Measurements from ENCODE around the gene DRC1. TPM values are rescaled to one million over a fixed set of nuclear protein-coding genes. Genes with fewer than 3 reads are reported as not detected.
A peak's percentile ranks its signal among the peaks of the same experiment; 100 is the strongest.

Gene DRC1
- total RNA-seq, 3 donors from 2014 or later (not counting 1 experiment from before 2014, with no cell fraction given) = not detected

- no peak overlapping the region for H3K4me3 Mint-ChIP-seq
- DNase-seq (no peak), ATAC-seq (no peak)
- intact Hi-C loops (cut with micrococcal nuclease) = no loop called here
- H3K27me3 Mint-ChIP-seq (ENCODE audit: low read depth in 2 of 2) = peaks cover 3 to 7% of the 10 kb centered on the region in 2 donors
- no peaks in the 10 kb centered on the region for H3K4me1 Mint-ChIP-seq
- Histone ChIP-seq H3K9me3 (ENCODE audit: control insufficient read depth, insufficient read depth, low read length) (no peaks in the 10 kb centered on the region), H3K27me3 (ENCODE audit: control insufficient read depth, insufficient read depth, low read length) (no peaks in the 10 kb centered on the region), H3K36me3 (ENCODE audit: control insufficient read depth, insufficient read depth, low read length) (no peaks in the 10 kb centered on the region), H3K4me3 (ENCODE audit: low read length) (no peak overlapping the region), H3K4me1 (ENCODE audit: control insufficient read depth, insufficient read depth, low read length) (no peaks in the 10 kb centered on the region), H3K27ac (ENCODE audit: low read length) (no peak overlapping the region)
- no peaks in the 10 kb centered on the region for H3K9me3 Mint-ChIP-seq
- no peak overlapping the region for H3K27ac Mint-ChIP-seq
- no peaks in the 10 kb centered on the region for H3K36me3 Mint-ChIP-seq
- TF ChIP-seq, protein P1, sequence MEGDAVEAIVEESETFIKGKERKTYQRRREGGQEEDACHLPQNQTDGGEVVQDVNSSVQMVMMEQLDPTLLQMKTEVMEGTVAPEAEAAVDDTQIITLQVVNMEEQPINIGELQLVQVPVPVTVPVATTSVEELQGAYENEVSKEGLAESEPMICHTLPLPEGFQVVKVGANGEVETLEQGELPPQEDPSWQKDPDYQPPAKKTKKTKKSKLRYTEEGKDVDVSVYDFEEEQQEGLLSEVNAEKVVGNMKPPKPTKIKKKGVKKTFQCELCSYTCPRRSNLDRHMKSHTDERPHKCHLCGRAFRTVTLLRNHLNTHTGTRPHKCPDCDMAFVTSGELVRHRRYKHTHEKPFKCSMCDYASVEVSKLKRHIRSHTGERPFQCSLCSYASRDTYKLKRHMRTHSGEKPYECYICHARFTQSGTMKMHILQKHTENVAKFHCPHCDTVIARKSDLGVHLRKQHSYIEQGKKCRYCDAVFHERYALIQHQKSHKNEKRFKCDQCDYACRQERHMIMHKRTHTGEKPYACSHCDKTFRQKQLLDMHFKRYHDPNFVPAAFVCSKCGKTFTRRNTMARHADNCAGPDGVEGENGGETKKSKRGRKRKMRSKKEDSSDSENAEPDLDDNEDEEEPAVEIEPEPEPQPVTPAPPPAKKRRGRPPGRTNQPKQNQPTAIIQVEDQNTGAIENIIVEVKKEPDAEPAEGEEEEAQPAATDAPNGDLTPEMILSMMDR (IDR thresholded peaks at IDR 0.05) = no peak
- whole genome bisulfite sequencing (ENCODE audit: insufficient coverage) = 67% methylated on average over 7 of the region's 7 CpGs
Observed at GRCh38 chr2:26492749-26493515, 91.2 kb downstream of the DRC1 start.

DNA sequence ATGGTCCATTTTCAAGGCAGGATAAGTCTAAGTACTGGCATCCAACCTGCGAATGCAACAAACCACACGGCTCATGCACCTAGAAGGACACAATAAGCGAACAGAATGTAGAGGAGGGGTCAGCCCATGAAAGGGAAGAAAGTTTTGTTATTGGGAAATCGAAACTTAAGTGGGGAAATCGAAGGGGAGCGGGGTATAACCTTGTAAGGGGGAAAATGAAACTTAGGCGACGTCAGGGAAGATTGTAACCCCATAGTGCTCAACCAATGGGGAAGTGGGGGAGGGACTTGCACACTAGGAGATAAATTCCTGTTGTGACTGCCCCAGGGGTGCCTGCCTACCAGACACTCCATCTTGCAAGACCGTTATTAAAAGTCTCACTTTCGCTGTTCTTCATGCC, 91.8 kb downstream of the DRC1 start:
- WGBS (ENCODE audit: insufficient coverage) = 85% methylated on average over 8 of the region's 10 CpGs
- DNase-seq (peak in 1 of 2 donors; percentile 11), ATAC-seq (no peak)
- H3K27ac Mint-ChIP-seq = no peak overlapping the region
- H3K36me3 Mint-ChIP-seq = no peaks in the 10 kb centered on the region
- Histone ChIP-seq H3K9me3 (ENCODE audit: control insufficient read depth, insufficient read depth, low read length) (no peaks in the 10 kb centered on the region), H3K36me3 (ENCODE audit: control insufficient read depth, insufficient read depth, low read length) (no peaks in the 10 kb centered on the region), H3K4me1 (ENCODE audit: control insufficient read depth, insufficient read depth, low read length) (no peaks in the 10 kb centered on the region), H3K27ac (ENCODE audit: low read length) (no peak overlapping the region), H3K27me3 (ENCODE audit: control insufficient read depth, insufficient read depth, low read length) (no peaks in the 10 kb centered on the region), H3K4me3 (ENCODE audit: low read length) (no peak overlapping the region)
- H3K4me3 Mint-ChIP-seq = no peak overlapping the region
- H3K9me3 Mint-ChIP-seq = no peaks in the 10 kb centered on the region
- no peaks in the 10 kb centered on the region for H3K4me1 Mint-ChIP-seq
- TF ChIP-seq, protein P1 (IDR thresholded peaks at IDR 0.05) = no peak
- peaks cover 5 to 10% of the 10 kb centered on the region in 2 donors for H3K27me3 Mint-ChIP-seq (ENCODE audit: low read depth in 2 of 2)
- intact Hi-C loops (cut with micrococcal nuclease) = no loop called here

- Histone ChIP-seq H3K27me3 (ENCODE audit: control insufficient read depth, insufficient read depth, low read length) (no peaks in the 10 kb centered on the region), H3K27ac (ENCODE audit: low read length) (no peak overlapping the region), H3K4me3 (ENCODE audit: low read length) (no peak overlapping the region), H3K4me1 (ENCODE audit: control insufficient read depth, insufficient read depth, low read length) (no peaks in the 10 kb centered on the region), H3K36me3 (ENCODE audit: control insufficient read depth, insufficient read depth, low read length) (no peaks in the 10 kb centered on the region), H3K9me3 (ENCODE audit: control insufficient read depth, insufficient read depth, low read length) (no peaks in the 10 kb centered on the region)
- Mint-ChIP-seq H3K27me3 (ENCODE audit: low read depth in 2 of 2) (peaks cover 5 to 16% of the 10 kb centered on the region in 2 donors), H3K9me3 (no peaks in the 10 kb centered on the region), H3K36me3 (no peaks in the 10 kb centered on the region), H3K4me3 (no peak overlapping the region), H3K4me1 (no peaks in the 10 kb centered on the region), H3K27ac (no peak overlapping the region)
- ATAC-seq (no peak), DNase-seq (no peak)
- TF ChIP-seq, protein P1 (IDR thresholded peaks at IDR 0.05) = no peak
- 83% methylated on average over 4 of the region's 4 CpGs for WGBS (ENCODE audit: insufficient coverage)
- intact Hi-C loops (cut with micrococcal nuclease) = no loop called here
Observed at GRCh38 chr2:26494199-26494598, 92.5 kb downstream of the DRC1 start.

- Mint-ChIP-seq H3K36me3 (no peaks in the 10 kb centered on the region), H3K4me1 (no peaks in the 10 kb centered on the region), H3K27me3 (ENCODE audit: low read depth in 2 of 2) (peaks cover 5 to 16% of the 10 kb centered on the region in 2 donors), H3K9me3 (no peaks in the 10 kb centered on the region), H3K27ac (no peak overlapping the region), H3K4me3 (no peak overlapping the region)
- ATAC-seq (no peak), DNase-seq (no peak)
- H3K27ac ChIP-seq (ENCODE audit: low read length) = no peak overlapping the region
- H3K9me3 ChIP-seq (ENCODE audit: control insufficient read depth, insufficient read depth, low read length) = no peaks in the 10 kb centered on the region
- intact Hi-C loops (cut with micrococcal nuclease) = no loop called here
- TF ChIP-seq, protein P1 (IDR thresholded peaks at IDR 0.05) = no peak
- no peaks in the 10 kb centered on the region for H3K27me3 ChIP-seq (ENCODE audit: control insufficient read depth, insufficient read depth, low read length)
- WGBS (ENCODE audit: insufficient coverage) = 89% methylated on average over 8 of the region's 8 CpGs
- H3K4me1 ChIP-seq (ENCODE audit: control insufficient read depth, insufficient read depth, low read length) = no peaks in the 10 kb centered on the region
- H3K4me3 ChIP-seq (ENCODE audit: low read length) = no peak overlapping the region
- no peaks in the 10 kb centered on the region for H3K36me3 ChIP-seq (ENCODE audit: control insufficient read depth, insufficient read depth, low read length)
Observed at GRCh38 chr2:26494891-26495290, 93.2 kb downstream of the DRC1 start.
